ENCODE measurements around the gene CYFIP2. TPM values are rescaled to one million over a fixed set of nuclear protein-coding genes. Genes with fewer than 3 reads are reported as not detected.

The CYFIP2 gene
- total and polyA plus RNA-seq, 10 of the 15 experiments (the other 5 are each of a cell fraction or from before 2014, with no cell fraction given) = 43.4 to 173 (median 96.0) TPM

GRCh38 chr5:157278319-157279037 is 12.6 kb downstream of the CYFIP2 start:
- Histone ChIP-seq H3K9me3 (replicated peaks; ENCODE audit: control insufficient read depth, insufficient read depth, low read length) (peaks cover 5% of the 10 kb centered on the region; the same call in 1 of the 3 replicates), H3K9ac (ENCODE audit: control insufficient read depth, insufficient read depth, low read length) (no peak overlapping the region), H3K27me3 (replicated peaks in 1 of 2; ENCODE audit: control insufficient read depth in 2 of 2, insufficient read depth in 2 of 2, low read length in 1 of 2) (no peaks in the 10 kb centered on the region), H4K20me1 (ENCODE audit: control insufficient read depth, insufficient read depth) (no peaks in the 10 kb centered on the region; the same call in 1 of the 2 replicates), H3K36me3 (ENCODE audit: control insufficient read depth in 2 of 2, insufficient read depth in 2 of 2, low read length in 1 of 2) (peaks cover 0 to 3% of the 10 kb centered on the region in 2 experiments; a peak in 2 of 4 replicates), H2AFZ (ENCODE audit: control insufficient read depth, low read depth, low read length) (no peak overlapping the region), H3K4me2 (ENCODE audit: control insufficient read depth, insufficient read depth) (no peak overlapping the region), H3K79me2 (ENCODE audit: control insufficient read depth, insufficient read depth, low read length) (peaks cover 84% of the 10 kb centered on the region), H3K4me1 (ENCODE audit: control insufficient read depth, insufficient read depth, low read length) (peaks cover 21% of the 10 kb centered on the region), H3K4me3 (no peak overlapping the region), H3K27ac (ENCODE audit: control insufficient read depth, insufficient read depth) (no peak overlapping the region)
- intact Hi-C loops (cut with micrococcal nuclease; ENCODE audit: unreplicated experiment) (loop anchor here (10.0 kb wide), 2 partner anchors 316 to 1776 kb away; no protein-coding TSS in a partner anchor), in situ Hi-C loops (cut with MboI) (no loop called here)
- ChIA-PET SMC1A (ENCODE audit: uncharacterized antibody, unreplicated experiment) (interaction anchor here (1.6 to 4.0 kb wide), 5 partner anchors 11 to 25 kb away, joined by 3 to 20 read pairs (median 7); no protein-coding TSS in a partner anchor), CTCF (interaction anchor here (1.0 to 2.8 kb wide), 3 partner anchors 11 to 51 kb away, joined by 3 to 14 read pairs (median 3); no protein-coding TSS in a partner anchor), POLR2A (interaction anchor here (0.8 to 1.3 kb wide), 3 partner anchors 18 to 136 kb away, joined by 3 read pairs; partner anchors contain the start of gene MED7), RAD21 (ENCODE audit: unreplicated experiment) (interaction anchor here (1.5 kb wide), 2 partner anchors 26 to 51 kb away, joined by 3 to 4 read pairs; no protein-coding TSS in a partner anchor)
- no TSS peak for BruUV-seq (replicated peaks)
- WGBS (ENCODE audit: insufficient coverage, insufficient replicate concordance, low lambda C conversion rate, missing lambda C conversion rate) = 92% methylated on average over 2 of the region's 2 CpGs
- FAIRE-seq (no peak), DNase-seq (ENCODE audit: low read depth, low spot score) (no peak), ATAC-seq (no peak)
- TF ChIP-seq TAF1 (IDR thresholded peaks at IDR 0.05; ENCODE audit: borderline replicate concordance, low read depth, low read length) (no peak), ZNF687 (IDR thresholded peaks at IDR 0.05) (peak; percentile 87), TCF3 (IDR thresholded peaks at IDR 0.05; ENCODE audit: borderline replicate concordance, insufficient read depth, low read depth, low read length) (no peak), YY1 (IDR thresholded peaks at IDR 0.05; ENCODE audit: low read depth, low read length) (0 out of 2 replicates have a peak, but pooled peaks have one; percentile 15), ZNF592 (IDR thresholded peaks at IDR 0.05) (peak; percentile 93)
